Activated CD4-positive, alpha-beta T cell treated with anti-CD3 and anti-CD28 coated beads, Interleukin-2, Interleukin-4, amounts not matched to agents 100 ng/mL and 50 ng/mL, durations not matched to agents 16 hours and 8 hours (primary cell): ENCODE measurements around the gene HADHB.
"Not testable (repeated sequence)": the region's sequence is repeated elsewhere in the genome, so short reads cannot be mapped to it uniquely, and the experiment has no call there.

ENCODE experiments used
- DNase-seq: peaks from one replicate; pipeline ENCODE4 v3.0.0-alpha.2; 2020; ENCODE audit warnings: low spot score

Gene HADHB

GRCh38 chr2:26329083-26329482 is 84.3 kb downstream of the HADHB start:
- not testable (repeated sequence) for DNase-seq

GRCh38 chr2:26330114-26330549 is 85.4 kb downstream of the HADHB start:
- DNase-seq: peak; percentile 88

- no peak for DNase-seq
Measured at GRCh38 chr2:26330604-26331003, 85.9 kb downstream of the HADHB start.

GRCh38 chr2:26331321-26331720 is 86.6 kb downstream of the HADHB start:
- DNase-seq: not testable (repeated sequence)

- DNase-seq: no peak
Measured at GRCh38 chr2:26333293-26333692, 88.6 kb downstream of the HADHB start.

GRCh38 chr2:26335231-26335630 is 90.5 kb downstream of the HADHB start:
- DNase-seq: no peak

GRCh38 chr2:26336719-26337118 is 92.0 kb downstream of the HADHB start:
- DNase-seq: no peak

- DNase-seq: no peak
Measured at GRCh38 chr2:26337298-26337697, 92.6 kb downstream of the HADHB start.
